Measurements from ENCODE around the gene CNTRL. TPM values are rescaled to one million over a fixed set of nuclear protein-coding genes. Genes with fewer than 3 reads are reported as not detected.

CNTRL gene
- total RNA-seq, 1 experiment from 2014 or later, result 11.6 TPM

DNA sequence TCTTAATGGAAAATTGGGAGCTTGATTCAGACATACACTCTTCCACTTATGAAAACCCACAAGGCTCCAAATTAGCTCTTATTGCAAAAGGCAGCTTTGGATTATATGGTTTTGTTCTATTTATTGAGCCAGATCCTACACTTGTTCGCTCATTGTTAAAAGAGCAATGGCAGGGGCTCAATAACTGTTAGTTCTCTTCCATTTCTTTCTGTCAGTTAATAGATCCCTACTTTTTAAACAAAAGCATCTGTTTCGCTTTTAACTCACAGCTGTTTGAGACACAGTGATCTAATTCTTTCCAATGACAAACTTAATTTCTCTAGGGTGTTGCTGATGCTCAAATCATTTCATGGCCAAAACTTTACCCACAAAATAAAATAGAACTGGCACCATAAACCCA, 36.4 kb upstream of the CNTRL start:
- Histone ChIP-seq H2AFZ (ENCODE audit: low read length) (no peak overlapping the region), H3K56ac (ENCODE audit: insufficient read length, low read depth, low read length) (no peak overlapping the region), H3K79me1 (ENCODE audit: insufficient read depth, low read depth, low read length, poor library complexity, severe bottlenecking) (no peaks in the 10 kb centered on the region), H3K23me2 (ENCODE audit: insufficient read length, low read depth, low read length, poor library complexity, severe bottlenecking) (no peaks in the 10 kb centered on the region), H2BK120ac (ENCODE audit: low read depth, low read length, poor library complexity, severe bottlenecking) (no peak overlapping the region), H3K4me1 (ENCODE audit: insufficient read depth, low read length) (no peaks in the 10 kb centered on the region), H2BK15ac (ENCODE audit: low read depth, low read length) (no peak overlapping the region), H3K27me3 (ENCODE audit: insufficient read depth, low read length) (no peaks in the 10 kb centered on the region), H4K5ac (ENCODE audit: insufficient read length, low read depth, low read length) (no peak overlapping the region), H3K23ac (ENCODE audit: insufficient read length, low read depth, low read length) (no peak overlapping the region), H3K4ac (ENCODE audit: low read depth, low read length) (no peak overlapping the region), H3K79me2 (ENCODE audit: insufficient read depth, low read length) (no peaks in the 10 kb centered on the region), H2AK5ac (ENCODE audit: insufficient read length, low read length) (no peak overlapping the region), H4K20me1 (ENCODE audit: control insufficient read depth, insufficient read depth, insufficient read length) (no peaks in the 10 kb centered on the region), H2BK12ac (ENCODE audit: insufficient read length, low read depth, low read length) (no peak overlapping the region), H3K14ac (ENCODE audit: insufficient read depth, low read length) (no peak overlapping the region), H4K8ac (replicated peaks; ENCODE audit: insufficient read length, low read depth, low read length) (no peak overlapping the region), H3K18ac (ENCODE audit: insufficient read length, low read depth, low read length) (no peak overlapping the region), H2BK20ac (ENCODE audit: low read depth, low read length, poor library complexity, severe bottlenecking) (no peak overlapping the region), H3K27ac (ENCODE audit: insufficient read length, low read depth, low read length) (no peak overlapping the region), H3K9me3 (ENCODE audit: control insufficient read depth, low read depth, low read length) (no peaks in the 10 kb centered on the region), H3K9ac (ENCODE audit: extremely low read depth, insufficient read length, low read length) (no peak overlapping the region), H3T11ph (ENCODE audit: low read length) (no peak overlapping the region), H4K91ac (ENCODE audit: insufficient read length, low read depth, low read length) (no peak overlapping the region), H2BK5ac (ENCODE audit: insufficient read length, low read length) (no peak overlapping the region), H3K4me2 (ENCODE audit: insufficient read depth, insufficient read length, low read length) (no peak overlapping the region)
- Mint-ChIP-seq H3K27ac (no peak overlapping the region), H3K27me3 (ENCODE audit: low read depth) (peaks cover 6% of the 10 kb centered on the region), H3K36me3 (ENCODE audit: insufficient read depth in 1 of 3, low read depth in 3 of 3) (no peaks in the 10 kb centered on the region), H3K4me1 (no peaks in the 10 kb centered on the region), H3K4me3 (no peak overlapping the region), H3K9me3 (no peaks in the 10 kb centered on the region)
- no peak for DNase-seq
- WGBS (ENCODE audit: extremely low coverage, insufficient read length, low lambda C conversion rate), result no CpG with 5 or more reads among the region's 2 CpGs
- TF ChIP-seq, protein P1, sequence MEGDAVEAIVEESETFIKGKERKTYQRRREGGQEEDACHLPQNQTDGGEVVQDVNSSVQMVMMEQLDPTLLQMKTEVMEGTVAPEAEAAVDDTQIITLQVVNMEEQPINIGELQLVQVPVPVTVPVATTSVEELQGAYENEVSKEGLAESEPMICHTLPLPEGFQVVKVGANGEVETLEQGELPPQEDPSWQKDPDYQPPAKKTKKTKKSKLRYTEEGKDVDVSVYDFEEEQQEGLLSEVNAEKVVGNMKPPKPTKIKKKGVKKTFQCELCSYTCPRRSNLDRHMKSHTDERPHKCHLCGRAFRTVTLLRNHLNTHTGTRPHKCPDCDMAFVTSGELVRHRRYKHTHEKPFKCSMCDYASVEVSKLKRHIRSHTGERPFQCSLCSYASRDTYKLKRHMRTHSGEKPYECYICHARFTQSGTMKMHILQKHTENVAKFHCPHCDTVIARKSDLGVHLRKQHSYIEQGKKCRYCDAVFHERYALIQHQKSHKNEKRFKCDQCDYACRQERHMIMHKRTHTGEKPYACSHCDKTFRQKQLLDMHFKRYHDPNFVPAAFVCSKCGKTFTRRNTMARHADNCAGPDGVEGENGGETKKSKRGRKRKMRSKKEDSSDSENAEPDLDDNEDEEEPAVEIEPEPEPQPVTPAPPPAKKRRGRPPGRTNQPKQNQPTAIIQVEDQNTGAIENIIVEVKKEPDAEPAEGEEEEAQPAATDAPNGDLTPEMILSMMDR (conservative IDR thresholded peaks at IDR 0.05), result no peak
